IMR-90 (cell line): ENCODE results near the gene ANO2. TPM values are rescaled to one million over a fixed set of nuclear protein-coding genes. Genes with fewer than 3 reads are reported as not detected.

Source experiments
- ATAC-seq: fragments of 200-7000 bp; cut with Tn5 transposase; 2 replicates; pipeline ENCODE4 v1.9.1; 2020; ENCODE audit warnings: low read depth, mild to moderate bottlenecking, moderate library complexity
- BruUV-seq: library from RNA; stranded (reverse); fragments of 400-500 nt; replicated peaks from 2 replicates; lab custom pipeline; 2021; lab: Mats Ljungman, UMichigan
- CTCF ChIA-PET: fragments of 300-600 bp; formaldehyde crosslinking; extraction: SDS; loops from one replicate; lab custom pipeline; 2021; ENCODE audit warnings: antibody characterized with exemption; lab: Yijun Ruan, JAX
- POLR2A ChIA-PET: fragments of 300-600 bp; sonication (Branson Sonifier 250); formaldehyde crosslinking; loops from one replicate; lab custom pipeline; 2022; ENCODE audit warnings: antibody characterized with exemption; ENCODE audit not compliant: unreplicated experiment; lab: Charles Lee
- DNase-seq: peaks from one replicate; pipeline ENCODE4 v3.0.0; 2013
- H2AFZ ChIP-seq: replicated peaks from 2 replicates; pipeline ENCODE3; 2013; ENCODE audit warnings: low read length, mild to moderate bottlenecking; ENCODE audit not compliant: poor library complexity
- H2AK5ac ChIP-seq: 2 replicates; pipeline ENCODE4 v1.6.1; 2013; ENCODE audit warnings: low read depth, low read length, inconsistent platforms
- H2AK9ac ChIP-seq: replicated peaks from 2 replicates; pipeline ENCODE3; 2013; ENCODE audit warnings: mild to moderate bottlenecking, low read depth, low read length, moderate library complexity; ENCODE audit not compliant: poor library complexity
- H2BK120ac ChIP-seq: 2 replicates; pipeline ENCODE4 v1.6.1; 2013; ENCODE audit warnings: low read depth, low read length, inconsistent platforms
- H2BK15ac ChIP-seq: 3 replicates; pipeline ENCODE4 v1.6.1; 2013; ENCODE audit warnings: low read depth, low read length, inconsistent platforms
- H2BK20ac ChIP-seq: 2 replicates; pipeline ENCODE4 v1.6.1; 2013; ENCODE audit warnings: low read depth, mild to moderate bottlenecking, inconsistent platforms, low read length, moderate library complexity
- H2BK5ac ChIP-seq: 2 replicates; pipeline ENCODE4 v1.6.1; 2013; ENCODE audit warnings: mild to moderate bottlenecking, low read depth, low read length, inconsistent platforms; ENCODE audit not compliant: poor library complexity, severe bottlenecking
- H3K14ac ChIP-seq: replicated peaks from 2 replicates; pipeline ENCODE4 v1.6.1; 2013; ENCODE audit warnings: low read depth, low read length, inconsistent platforms
- H3K18ac ChIP-seq: 2 replicates; pipeline ENCODE4 v1.6.1; 2013; ENCODE audit warnings: low read depth, low read length, control low read depth
- H3K23ac ChIP-seq: 2 replicates; pipeline ENCODE4 v1.6.1; 2013; ENCODE audit warnings: low read depth, low read length, inconsistent platforms
- H3K27ac ChIP-seq: 2 replicates; pipeline ENCODE4 v1.5.1; 2013; ENCODE audit warnings: mild to moderate bottlenecking, control low read depth, low read length; ENCODE audit not compliant: insufficient read depth
- H3K27me3 ChIP-seq: 2 replicates; pipeline ENCODE4 v1.6.1; 2013; ENCODE audit warnings: low read length; ENCODE audit not compliant: control insufficient read depth, insufficient read depth
- H3K36me3 ChIP-seq: 2 replicates; pipeline ENCODE4 v1.6.1; 2013; ENCODE audit warnings: low read length, mixed read lengths; ENCODE audit not compliant: control insufficient read depth, insufficient read depth
- H3K4ac ChIP-seq: 2 replicates; pipeline ENCODE4 v1.6.1; 2013; ENCODE audit warnings: low read depth, low read length, inconsistent platforms
- H3K4me1 ChIP-seq: 2 replicates; pipeline ENCODE4 v1.6.1; 2013; ENCODE audit warnings: low read length, mixed read lengths; ENCODE audit not compliant: control insufficient read depth, insufficient read depth
- H3K4me2 ChIP-seq: 2 replicates; pipeline ENCODE4 v1.6.1; 2013; ENCODE audit warnings: low read depth, mild to moderate bottlenecking, control low read depth, low read length, moderate library complexity
- H3K4me3 ChIP-seq: 2 replicates; pipeline ENCODE4 v1.5.1; 2013; ENCODE audit warnings: low read depth, mild to moderate bottlenecking, control low read depth, low read length, moderate library complexity; ENCODE audit not compliant: insufficient read depth
- H3K56ac ChIP-seq: 2 replicates; pipeline ENCODE4 v1.6.1; 2013; ENCODE audit warnings: low read length, inconsistent platforms; ENCODE audit not compliant: insufficient read depth; ENCODE audit errors: extremely low read depth
- H3K79me1 ChIP-seq, 2 experiments: 2 replicates each; pipeline ENCODE4 v1.6.1; 2013; ENCODE audit warnings: low read length in 2 of 2, inconsistent platforms in 1 of 2, low read depth in 1 of 2
- H3K9ac ChIP-seq: 2 replicates; pipeline ENCODE4 v1.6.1; 2013; ENCODE audit warnings: low read depth, low read length, control low read depth
- H3K9me1 ChIP-seq: 2 replicates; pipeline ENCODE4 v1.6.1; 2013; ENCODE audit warnings: low read length, inconsistent platforms; ENCODE audit not compliant: insufficient read depth
- H3K9me3 ChIP-seq: 2 replicates; pipeline ENCODE4 v1.6.1; 2013; ENCODE audit warnings: low read length; ENCODE audit not compliant: control insufficient read depth, insufficient read depth
- H4K20me1 ChIP-seq: 2 replicates; pipeline ENCODE4 v1.6.1; 2013; ENCODE audit warnings: low read length, inconsistent platforms; ENCODE audit not compliant: insufficient read depth
- H4K5ac ChIP-seq: 2 replicates; pipeline ENCODE4 v1.6.1; 2013; ENCODE audit warnings: mild to moderate bottlenecking, low read depth, low read length, control low read depth
- H4K8ac ChIP-seq, 2 experiments: 2 replicates each; pipeline ENCODE4 v1.6.1; 2013; ENCODE audit warnings: low read depth in 2 of 2, low read length in 2 of 2, control low read depth in 1 of 2, inconsistent platforms in 1 of 2
- H4K91ac ChIP-seq: 2 replicates; pipeline ENCODE4 v1.6.1; 2013; ENCODE audit warnings: low read depth, low read length, inconsistent platforms; ENCODE audit not compliant: insufficient read depth
- MAZ ChIP-seq: IDR thresholded peaks from 2 replicates; pipeline ENCODE4 v1.6.1; 2012; ENCODE audit warnings: low read depth, mild to moderate bottlenecking, low read length, improper control_type of control experiment, moderate library complexity, borderline replicate concordance
- MXI1 ChIP-seq: IDR thresholded peaks from 2 replicates; pipeline ENCODE4 v1.6.1; 2012; ENCODE audit warnings: low read depth, mild to moderate bottlenecking, low read length, moderate library complexity, borderline replicate concordance
- WGBS, 2 experiments: methylation state at CpG; one replicate each; pipeline versions ENCODE4 v1.1.5 to v1.1.7; 2013; ENCODE audit warnings: missing lambda C conversion rate in 2 of 2; ENCODE audit not compliant: insufficient read length in 1 of 2; ENCODE audit errors: extremely low coverage in 2 of 2; 5-methylcytosine and 5-hydroxymethylcytosine counted together
- dilution Hi-C: fragments of 300-500 bp; cut with HindIII; formaldehyde crosslinking; loops from one replicate; pipeline ENCODE4 v1.14.3; 2018; ENCODE audit warnings: low sequenced_read_pairs; ENCODE audit not compliant: unreplicated experiment
- in situ Hi-C: fragments of 300-500 bp; cut with MboI; formaldehyde crosslinking; loops from 3 replicates; pipeline ENCODE4 v1.14.3; 2019; ENCODE audit warnings: low sequenced_read_pairs, inconsistent platforms, mixed read lengths
- intact Hi-C: fragments of 100-400 bp; cut with micrococcal nuclease; formaldehyde crosslinking; loops from 2 replicates; pipeline ENCODE4 v1.10.0; 2022
- polyA plus RNA-seq, 3 experiments: library from polyadenylated mRNA; depleted of rRNA; stranded (reverse); fragments of >200 nt; gene quantifications; 2 replicates each; pipeline ENCODE4 v1.2.3, GENCODE V29; 2012; ENCODE audit warnings: low replicate concordance in 1 of 3
- total RNA-seq: library from RNA; depleted of rRNA; stranded (reverse); fragments of >200 nt; gene quantifications from 2 replicates; pipeline ENCODE4 v1.2.3, GENCODE V29; 2012

The ANO2 gene
- total and polyA plus RNA-seq, 2 of the 4 experiments (the other 2 are of a cell fraction): 0.22 TPM; not detected in 1

DNA sequence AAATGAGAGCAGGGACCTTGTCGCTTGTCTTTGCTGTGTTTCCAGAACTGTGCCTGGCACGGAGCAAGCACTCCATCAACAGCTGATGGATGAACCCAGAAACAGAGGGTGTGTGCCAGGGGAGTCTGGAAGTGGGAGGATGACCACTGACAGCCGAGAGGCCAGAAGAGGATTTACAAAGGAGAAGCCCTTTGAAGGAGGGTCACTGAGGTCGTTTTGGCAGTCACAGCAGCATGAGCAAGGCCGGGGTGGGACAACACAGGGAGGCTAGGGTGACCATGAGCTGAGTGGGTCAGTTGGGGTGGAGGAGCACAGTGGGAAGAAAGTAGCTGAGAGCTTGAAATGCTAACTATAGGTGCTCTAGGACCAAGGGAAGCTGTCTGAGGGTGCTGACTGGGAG is 313.6 kb downstream of the ANO2 start:
- intact Hi-C loops: no loop called here
- BruUV-seq: no TSS peak
- no peaks in the 10 kb centered on the region for H3K9me1 ChIP-seq

More for the DNA sequence above, 313.6 kb downstream of the ANO2 start:
- Histone ChIP-seq H2BK5ac (no peak overlapping the region), H2BK20ac (no peak overlapping the region), H2BK15ac (no peak overlapping the region), H3K4me2 (no peak overlapping the region), H3K4me1 (no peaks in the 10 kb centered on the region), H4K8ac (no peak overlapping the region), H2AFZ (no peak overlapping the region), H2BK120ac (no peak overlapping the region), H3K4ac (no peak overlapping the region), H4K20me1 (no peaks in the 10 kb centered on the region), H3K79me1 (no peaks in the 10 kb centered on the region), H3K27ac (no peak overlapping the region), H3K18ac (no peak overlapping the region), H2AK5ac (no peak overlapping the region), H3K36me3 (no peaks in the 10 kb centered on the region), H4K5ac (no peak overlapping the region), H4K91ac (no peak overlapping the region), H3K23ac (no peak overlapping the region), H3K27me3 (peaks cover 73% of the 10 kb centered on the region), H3K14ac (no peak overlapping the region), H3K4me3 (no peak overlapping the region), H3K9me3 (no peaks in the 10 kb centered on the region), H3K9ac (no peak overlapping the region), H3K56ac (no peak overlapping the region), H2AK9ac (no peak overlapping the region)
- POLR2A ChIA-PET: no interaction called here
- CTCF ChIA-PET: no interaction called here
- 40% methylated on average over 3 of the region's 5 CpGs; no CpG with 5 or more reads in 1 of the 2 experiments for WGBS, 2 experiments
- in situ Hi-C loops (no loop called here), dilution Hi-C loops (no loop called here)
- TF ChIP-seq MXI1: no peak
- TF ChIP-seq MAZ: no peak
- no peak for DNase-seq
- no peak for ATAC-seq
